ENCODE measurements around the gene GSTT4.
"Not testable (repeated sequence)": the region's sequence is repeated elsewhere in the genome, so short reads cannot be mapped to it uniquely, and the experiment has no call there.

Gene GSTT4

GRCh38 chr22:24005201-24005600 is at the start of gene GSTT4:
Gene GSTT4 (minus strand): TSS chr22:24005453. CDS start chr22:24005356, 97 bp downstream.
- DNase-seq (ENCODE audit: low spot score), result no peak

DNA sequence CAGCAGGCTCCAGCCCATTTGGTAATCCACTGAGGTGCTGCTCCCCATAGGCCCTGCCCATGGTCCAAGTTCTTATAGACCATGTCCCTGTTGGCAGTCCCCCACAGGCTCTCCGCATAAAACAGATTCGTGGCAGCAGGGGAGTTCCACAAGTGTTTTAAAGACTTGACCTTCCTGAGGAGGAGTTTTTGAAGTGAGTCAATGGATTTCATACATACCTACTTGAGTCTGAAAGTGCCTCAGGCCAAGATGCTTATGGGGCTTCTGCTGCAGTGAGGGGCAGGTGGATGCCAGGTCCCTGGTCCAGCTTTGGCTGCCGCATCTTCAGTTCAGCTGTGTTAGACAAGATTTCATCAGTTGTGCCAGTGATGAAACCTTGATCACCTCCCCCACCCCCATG is 49.1 kb upstream of the GSTT4 start:
- no peak for DNase-seq (ENCODE audit: low spot score)

DNA sequence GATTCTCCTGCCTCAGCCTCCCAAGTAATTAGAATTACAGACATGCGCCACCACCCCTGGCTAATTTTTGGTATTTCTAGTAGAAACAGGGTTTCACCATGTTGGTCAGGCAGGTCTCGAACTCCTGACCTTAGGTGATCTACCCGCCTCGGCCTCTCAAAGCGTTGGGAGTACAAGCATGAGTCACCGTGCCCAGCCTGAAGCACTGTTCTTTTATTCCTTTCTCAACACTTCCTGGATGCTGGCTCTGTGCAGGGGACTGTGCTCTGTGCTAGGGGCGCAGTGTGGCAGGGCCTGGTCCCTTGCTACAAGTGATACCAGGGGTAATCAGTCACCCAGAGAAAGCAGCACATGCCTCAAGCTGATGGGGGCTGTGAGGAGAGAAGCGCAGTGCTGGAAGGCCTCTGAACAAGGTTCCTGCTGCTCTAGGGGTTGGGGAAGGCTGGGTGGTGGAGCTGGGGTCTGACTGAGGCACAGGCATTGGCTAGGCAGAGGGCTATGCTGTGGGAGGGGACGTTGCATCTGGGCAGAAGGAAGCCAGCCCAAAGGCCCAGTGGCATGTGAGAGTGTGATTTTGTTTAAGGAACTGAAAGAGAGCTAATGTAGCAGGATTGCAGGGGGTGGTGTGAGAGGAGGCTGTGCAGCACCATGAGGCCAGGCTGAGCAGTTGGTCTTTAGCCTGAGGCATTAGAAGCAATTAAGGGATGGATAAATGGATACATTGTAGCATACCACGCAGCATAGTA is 48.4 kb upstream of the GSTT4 start:
- no peak for DNase-seq (ENCODE audit: low spot score)

- no peak for DNase-seq (ENCODE audit: low spot score)
Observed at GRCh38 chr22:24051568-24051967, 46.3 kb upstream of the GSTT4 start.

DNA sequence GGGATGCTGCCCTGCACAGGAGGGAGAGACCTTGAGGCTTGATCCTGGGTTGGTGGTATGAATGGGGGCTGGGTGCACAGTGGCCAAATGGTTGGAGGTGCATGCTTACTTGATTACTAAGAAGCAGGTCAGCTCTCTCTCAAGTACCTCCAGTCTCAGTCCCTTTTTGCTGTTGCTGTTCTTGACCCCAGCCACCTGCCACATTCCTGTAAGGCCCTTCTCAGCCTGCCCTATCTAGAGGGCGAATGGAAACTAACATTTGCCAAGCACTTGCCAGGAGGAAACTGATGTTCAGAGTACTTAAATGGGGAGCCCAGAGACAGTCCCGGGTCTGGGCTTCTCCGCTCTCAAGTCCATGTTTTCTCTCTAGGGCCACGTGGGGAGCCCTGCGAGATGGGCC is 45.8 kb upstream of the GSTT4 start:
- DNase-seq (ENCODE audit: low spot score), result no peak

- DNase-seq (ENCODE audit: low spot score), result no peak
Observed at GRCh38 chr22:24049978-24050377, 44.7 kb upstream of the GSTT4 start.

- DNase-seq (ENCODE audit: low spot score), result no peak
Observed at GRCh38 chr22:24049211-24049610, 44.0 kb upstream of the GSTT4 start.

DNA sequence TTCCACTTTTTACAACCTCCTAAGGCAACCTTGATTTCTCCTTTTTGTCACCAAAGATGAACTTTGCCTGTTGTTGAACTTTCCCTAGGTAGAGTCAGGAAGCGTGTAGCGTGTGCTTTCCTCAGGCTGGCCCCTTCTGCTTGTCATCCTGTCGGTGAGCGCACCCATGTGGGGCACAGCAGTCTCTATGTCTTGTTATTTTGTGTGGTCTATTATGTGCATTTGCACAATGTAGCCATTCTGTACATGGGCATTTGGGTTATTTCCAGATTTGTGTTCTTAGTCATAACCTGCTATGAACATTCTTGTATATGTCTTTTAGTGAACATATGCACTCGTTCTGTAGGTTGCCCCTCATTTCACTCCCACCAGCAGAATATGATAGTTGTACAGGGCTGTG is 40.8 kb upstream of the GSTT4 start:
- no peak for DNase-seq (ENCODE audit: low spot score)

GRCh38 chr22:24043958-24044357 is 38.7 kb upstream of the GSTT4 start:
- no peak for DNase-seq (ENCODE audit: low spot score)

DNA sequence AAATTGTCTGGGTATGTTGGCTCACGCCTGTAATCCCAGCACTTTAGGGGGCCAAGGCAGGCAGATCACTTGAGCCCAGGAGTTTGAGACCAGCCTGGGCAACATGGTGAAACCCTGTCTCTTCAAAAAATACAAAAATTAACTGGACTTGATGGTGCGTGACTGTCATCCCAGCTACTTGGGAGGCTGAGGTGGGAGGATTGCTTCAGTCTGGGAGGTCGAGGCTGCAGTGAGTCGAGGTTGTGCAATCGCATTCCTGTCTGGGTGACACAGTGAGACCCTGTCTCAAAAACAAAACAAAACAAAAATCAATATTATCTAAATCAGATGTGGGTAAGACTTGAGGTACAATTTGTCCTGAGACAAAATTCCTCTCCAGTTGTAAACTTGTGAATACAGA is 38.2 kb upstream of the GSTT4 start:
- DNase-seq (ENCODE audit: low spot score), result not testable (repeated sequence)

DNA sequence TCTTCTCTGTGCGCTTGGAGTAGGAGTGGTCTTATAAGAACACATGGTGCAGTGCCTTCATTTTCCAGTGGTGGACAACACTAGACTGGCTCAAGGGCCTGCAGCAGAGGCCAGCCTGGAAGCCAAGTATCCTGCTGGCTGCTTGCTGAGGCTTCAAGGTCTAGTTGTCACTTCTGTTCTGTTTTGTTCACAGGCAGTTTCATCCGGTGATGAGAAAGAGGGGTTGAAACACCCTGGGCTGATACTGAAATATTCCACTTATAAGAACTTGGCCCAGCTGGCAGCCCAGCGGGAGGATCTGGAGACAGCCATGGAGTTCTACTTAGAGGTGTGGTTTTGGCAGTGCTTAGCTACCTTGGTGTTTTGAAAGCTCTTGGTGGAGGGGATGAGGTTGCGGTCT is 35.7 kb upstream of the GSTT4 start:
- DNase-seq (ENCODE audit: low spot score), result no peak

- no peak for DNase-seq (ENCODE audit: low spot score)
Observed at GRCh38 chr22:24039046-24039445, 33.8 kb upstream of the GSTT4 start.

DNA sequence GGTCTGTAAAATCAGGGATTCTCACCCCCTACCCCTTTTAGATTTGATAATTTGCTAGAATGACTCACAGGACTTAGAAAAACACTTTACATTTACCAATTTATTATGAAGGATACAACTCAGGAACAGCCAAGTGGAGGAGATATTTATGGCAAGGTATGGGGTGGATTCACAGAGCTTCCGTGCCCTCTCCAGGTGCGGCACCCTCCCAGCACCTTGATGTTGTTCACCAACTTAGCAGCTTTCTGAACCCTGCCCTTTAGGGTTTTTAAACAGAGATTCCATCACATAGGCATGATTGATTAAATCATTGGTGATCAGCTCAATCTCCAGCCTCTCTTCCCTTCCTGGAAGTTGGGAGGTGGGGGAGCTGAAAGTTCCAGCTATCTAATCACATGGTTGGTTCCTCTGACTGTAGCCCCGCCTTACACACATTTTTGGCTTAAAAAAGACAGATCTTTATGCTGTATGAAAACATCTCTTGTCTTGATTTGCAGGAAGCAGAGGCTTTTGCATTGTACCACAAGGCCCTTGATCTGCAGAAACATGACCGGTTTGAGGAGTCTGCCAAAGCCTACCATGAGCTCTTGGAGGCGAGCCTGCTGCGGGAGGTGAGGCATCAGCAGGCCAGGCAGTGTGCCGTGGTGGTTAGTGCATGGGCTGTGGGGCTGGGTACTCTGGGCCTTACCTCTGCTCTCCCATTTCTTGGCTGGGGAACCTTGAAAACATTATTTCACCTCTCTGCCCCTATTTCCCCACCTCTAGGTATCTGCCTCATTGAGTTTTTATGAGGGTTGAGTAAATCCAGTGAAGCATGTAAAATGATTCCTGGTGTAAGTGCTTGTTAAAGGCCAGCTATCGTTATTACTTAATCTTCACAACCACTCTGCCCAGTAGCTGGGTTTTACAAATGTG is 32.9 kb upstream of the GSTT4 start:
- DNase-seq (ENCODE audit: low spot score), result no peak

DNA sequence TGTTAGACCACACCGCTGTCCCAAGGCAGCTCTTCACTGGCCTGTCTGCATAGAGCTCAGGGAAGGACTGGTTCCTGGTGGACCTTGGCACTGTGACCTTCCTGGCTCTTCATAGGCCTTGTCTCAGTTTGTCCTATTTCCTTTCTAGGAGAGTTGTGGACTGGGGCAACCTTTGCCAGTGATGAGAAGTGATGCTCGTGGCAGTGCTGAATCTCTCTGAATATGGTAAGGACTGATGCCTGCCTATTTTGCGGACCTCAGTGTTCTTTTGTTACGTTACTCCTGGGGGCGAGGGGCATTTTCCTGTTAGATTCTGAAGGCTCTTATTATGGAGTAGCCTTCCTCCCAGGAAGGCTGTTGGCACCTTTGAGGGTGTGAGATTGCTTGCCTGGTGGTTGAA is 30.0 kb upstream of the GSTT4 start:
- no peak for DNase-seq (ENCODE audit: low spot score)

DNA sequence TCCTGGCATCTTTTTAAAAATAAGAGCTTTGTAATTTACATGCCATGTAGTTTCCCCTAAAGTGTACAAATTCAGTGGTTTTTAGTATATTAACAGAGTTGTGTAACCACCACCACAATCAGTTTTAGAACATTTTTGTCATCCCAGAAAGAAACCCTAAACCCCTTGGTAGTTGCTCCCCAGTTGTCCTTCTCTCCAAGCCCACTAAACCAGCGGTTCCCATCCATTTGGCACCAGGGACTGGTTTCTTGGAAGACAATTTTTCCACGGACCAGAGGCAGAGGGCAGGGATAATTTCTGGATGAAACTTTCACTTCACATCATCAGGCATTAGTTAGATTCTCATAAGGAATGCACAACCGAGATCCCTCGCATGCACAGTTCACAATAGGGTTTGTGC is 28.5 kb upstream of the GSTT4 start:
- DNase-seq (ENCODE audit: low spot score), result no peak

- no peak for DNase-seq (ENCODE audit: low spot score)
Observed at GRCh38 chr22:24030186-24030702, 25.0 kb upstream of the GSTT4 start.

DNA sequence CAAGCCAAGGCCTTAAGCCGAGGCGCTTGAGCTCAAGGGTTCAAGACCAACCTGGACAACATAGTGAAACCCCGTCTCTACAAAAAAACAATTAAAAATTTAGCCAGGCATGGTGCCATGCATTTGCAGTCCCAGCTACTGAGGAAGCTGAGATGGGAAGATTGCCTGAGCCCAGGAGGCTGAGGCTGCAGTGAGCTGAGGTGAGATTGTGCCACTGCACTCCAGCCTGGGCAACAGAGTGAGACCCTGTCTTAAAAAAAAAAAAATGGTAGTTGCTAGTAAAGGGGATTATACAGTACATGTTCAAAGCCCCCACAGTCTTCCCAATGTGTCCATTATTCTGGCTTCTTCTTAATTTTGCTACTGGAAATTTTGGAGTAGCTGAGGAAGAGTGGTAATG is 24.1 kb upstream of the GSTT4 start:
- no peak for DNase-seq (ENCODE audit: low spot score)

GRCh38 chr22:24028533-24028932 is 23.3 kb upstream of the GSTT4 start:
- no peak for DNase-seq (ENCODE audit: low spot score)

GRCh38 chr22:24027991-24028390 is 22.7 kb upstream of the GSTT4 start:
- DNase-seq (ENCODE audit: low spot score), result no peak

DNA sequence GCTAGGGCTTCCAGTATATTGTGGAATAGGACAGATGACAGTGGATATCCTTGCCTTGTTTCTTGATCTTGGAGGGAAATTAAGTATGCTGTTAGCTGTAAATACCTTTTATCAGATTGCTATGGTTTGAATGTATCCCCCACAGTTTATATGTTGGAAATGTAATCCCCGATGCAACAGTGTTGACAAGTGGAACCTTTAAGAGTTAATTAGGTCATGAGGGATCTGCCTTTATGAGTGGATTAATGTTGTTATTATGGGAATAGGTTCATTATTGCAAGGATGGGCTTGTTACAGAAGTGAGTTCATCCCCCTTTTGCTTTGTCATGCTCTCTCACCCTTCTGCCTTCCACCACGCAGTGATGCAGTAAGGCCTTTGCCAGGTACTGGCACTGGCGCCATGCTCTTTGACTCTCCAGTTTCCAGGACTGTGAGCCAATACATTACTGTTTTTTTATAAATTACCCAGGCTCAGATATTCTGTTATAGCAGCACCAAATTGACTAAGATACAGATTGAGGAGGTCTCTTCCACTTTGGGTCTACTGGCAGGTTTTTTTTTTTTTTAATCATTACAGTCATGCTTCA is 22.2 kb upstream of the GSTT4 start:
- no peak for DNase-seq (ENCODE audit: low spot score)

DNA sequence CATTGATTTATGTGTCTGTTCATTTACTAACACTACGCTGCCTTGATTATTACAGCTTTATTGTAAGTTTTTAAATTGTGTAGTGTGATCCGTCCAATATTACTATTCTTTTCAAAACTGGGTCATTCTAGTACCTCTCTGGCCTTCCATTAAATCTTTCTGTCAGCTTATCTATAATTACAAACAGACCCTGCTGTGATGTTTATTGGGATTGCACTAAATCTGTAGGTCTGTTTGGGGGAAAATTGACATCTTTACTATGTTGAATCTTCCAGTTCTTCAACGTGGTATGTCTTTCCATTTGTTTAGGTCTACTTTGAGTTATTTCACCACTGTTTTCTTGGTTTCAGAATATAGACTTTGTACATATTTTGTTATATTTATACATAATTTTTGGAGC is 21.5 kb upstream of the GSTT4 start:
- DNase-seq (ENCODE audit: low spot score), result no peak

DNA sequence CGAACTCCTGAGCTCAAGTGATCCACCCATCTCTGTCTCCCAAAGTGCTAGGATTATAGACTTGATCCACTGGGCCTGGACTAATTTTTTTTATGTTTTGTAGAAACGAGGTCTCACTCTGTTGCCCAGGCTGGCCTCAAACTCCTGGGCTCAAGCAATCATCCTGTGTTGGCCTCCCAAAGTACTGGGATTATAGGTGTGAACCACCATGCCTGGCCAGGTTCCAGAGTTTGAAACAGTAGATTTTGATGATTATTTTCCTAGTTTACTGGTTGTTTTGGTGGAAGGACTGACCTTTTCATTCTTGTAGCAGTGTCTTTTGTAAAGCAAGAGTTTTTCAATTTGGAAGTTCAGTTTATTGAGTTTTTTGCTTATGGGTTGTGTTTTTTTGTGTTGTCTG is 20.8 kb upstream of the GSTT4 start:
- DNase-seq (ENCODE audit: low spot score), result no peak

GRCh38 chr22:24025475-24025874 is 20.2 kb upstream of the GSTT4 start:
- DNase-seq (ENCODE audit: low spot score), result no peak
